ENCODE data around the gene SFXN2.
A peak's percentile ranks its signal among the peaks of the same experiment; 100 is the strongest.

The SFXN2 gene

GRCh38 chr10:102721954-102722353 lies 7.5 kb downstream of the SFXN2 start:
- H3K27me3 ChIP-seq (ENCODE audit: control insufficient read depth in 1 of 2, insufficient read depth in 2 of 2, low read length in 2 of 2), result no peaks in the 10 kb centered on the region
- no peak overlapping the region for H3K27ac ChIP-seq (ENCODE audit: low read length)
- no peaks in the 10 kb centered on the region for H3K9me3 ChIP-seq (ENCODE audit: control insufficient read depth in 2 of 2, low read length in 2 of 2)
- H3K9ac ChIP-seq (ENCODE audit: low read length in 2 of 2), result no peak overlapping the region
- peaks cover 5% of the 10 kb centered on the region for H3K4me1 ChIP-seq (ENCODE audit: control insufficient read depth, insufficient read depth, low read length)
- H3K4me3 ChIP-seq (ENCODE audit: low read length in 2 of 2), result no peak overlapping the region
- no peaks in the 10 kb centered on the region for H3K36me3 ChIP-seq (ENCODE audit: control insufficient read depth in 2 of 2, insufficient read depth in 2 of 2, low read length in 2 of 2)

GRCh38 chr10:102723989-102724388 lies 9.6 kb downstream of the SFXN2 start:
- no peak overlapping the region for H3K9ac ChIP-seq (ENCODE audit: low read length in 2 of 2)
- no peaks in the 10 kb centered on the region for H3K27me3 ChIP-seq (ENCODE audit: control insufficient read depth in 1 of 2, insufficient read depth in 2 of 2, low read length in 2 of 2)
- peaks cover 0 to 4% of the 10 kb centered on the region in 2 donors for H3K36me3 ChIP-seq (ENCODE audit: control insufficient read depth in 2 of 2, insufficient read depth in 2 of 2, low read length in 2 of 2)
- no peaks in the 10 kb centered on the region for H3K4me1 ChIP-seq (ENCODE audit: control insufficient read depth, insufficient read depth, low read length)
- no peaks in the 10 kb centered on the region for H3K9me3 ChIP-seq (ENCODE audit: control insufficient read depth in 2 of 2, low read length in 2 of 2)
- H3K4me3 ChIP-seq (ENCODE audit: low read length in 2 of 2), result no peak overlapping the region
- no peak overlapping the region for H3K27ac ChIP-seq (ENCODE audit: low read length)

- H3K36me3 ChIP-seq (ENCODE audit: control insufficient read depth in 2 of 2, insufficient read depth in 2 of 2, low read length in 2 of 2), result peaks cover 0 to 4% of the 10 kb centered on the region in 2 donors
- H3K27me3 ChIP-seq (ENCODE audit: control insufficient read depth in 1 of 2, insufficient read depth in 2 of 2, low read length in 2 of 2), result no peaks in the 10 kb centered on the region
- H3K27ac ChIP-seq (ENCODE audit: low read length), result no peak overlapping the region
Measured at GRCh38 chr10:102726274-102726673, 11.8 kb downstream of the SFXN2 start.

GRCh38 chr10:102727037-102727818 lies 12.8 kb downstream of the SFXN2 start:
- Histone ChIP-seq H3K9ac (ENCODE audit: low read length in 2 of 2) (no peak overlapping the region), H3K9me3 (ENCODE audit: control insufficient read depth in 2 of 2, low read length in 2 of 2) (no peaks in the 10 kb centered on the region), H3K27me3 (ENCODE audit: control insufficient read depth in 1 of 2, insufficient read depth in 2 of 2, low read length in 2 of 2) (no peaks in the 10 kb centered on the region), H3K36me3 (ENCODE audit: control insufficient read depth in 2 of 2, insufficient read depth in 2 of 2, low read length in 2 of 2) (peaks cover 0 to 8% of the 10 kb centered on the region in 2 donors), H3K4me3 (ENCODE audit: low read length in 2 of 2) (no peak overlapping the region), H3K4me1 (ENCODE audit: control insufficient read depth, insufficient read depth, low read length) (peaks cover 6% of the 10 kb centered on the region), H3K27ac (ENCODE audit: low read length) (no peak overlapping the region)

More at GRCh38 chr10:102726274-102726673, 11.8 kb downstream of the SFXN2 start:
- H3K9me3 ChIP-seq (ENCODE audit: control insufficient read depth in 2 of 2, low read length in 2 of 2), result no peaks in the 10 kb centered on the region
- no peak overlapping the region for H3K4me3 ChIP-seq (ENCODE audit: low read length in 2 of 2)
- H3K4me1 ChIP-seq (ENCODE audit: control insufficient read depth, insufficient read depth, low read length), result peaks cover 6% of the 10 kb centered on the region
- H3K9ac ChIP-seq (ENCODE audit: low read length in 2 of 2), result no peak overlapping the region

- no peaks in the 10 kb centered on the region for H3K27me3 ChIP-seq (ENCODE audit: control insufficient read depth in 1 of 2, insufficient read depth in 2 of 2, low read length in 2 of 2)
- H3K27ac ChIP-seq (ENCODE audit: low read length), result no peak overlapping the region
- H3K9ac ChIP-seq (ENCODE audit: low read length in 2 of 2), result no peak overlapping the region
- H3K9me3 ChIP-seq (ENCODE audit: control insufficient read depth in 2 of 2, low read length in 2 of 2), result no peaks in the 10 kb centered on the region
- H3K36me3 ChIP-seq (ENCODE audit: control insufficient read depth in 2 of 2, insufficient read depth in 2 of 2, low read length in 2 of 2), result peaks cover 3 to 13% of the 10 kb centered on the region in 2 donors
- no peak overlapping the region for H3K4me3 ChIP-seq (ENCODE audit: low read length in 2 of 2)
- peaks cover 6% of the 10 kb centered on the region for H3K4me1 ChIP-seq (ENCODE audit: control insufficient read depth, insufficient read depth, low read length)
Measured at GRCh38 chr10:102729029-102730026, 14.9 kb downstream of the SFXN2 start.

- Histone ChIP-seq H3K9me3 (ENCODE audit: control insufficient read depth in 2 of 2, low read length in 2 of 2) (no peaks in the 10 kb centered on the region), H3K27ac (ENCODE audit: low read length) (no peak overlapping the region), H3K27me3 (ENCODE audit: control insufficient read depth in 1 of 2, insufficient read depth in 2 of 2, low read length in 2 of 2) (no peaks in the 10 kb centered on the region), H3K36me3 (ENCODE audit: control insufficient read depth in 2 of 2, insufficient read depth in 2 of 2, low read length in 2 of 2) (peaks cover 3 to 15% of the 10 kb centered on the region in 2 donors), H3K4me3 (ENCODE audit: low read length in 2 of 2) (no peak overlapping the region), H3K4me1 (ENCODE audit: control insufficient read depth, insufficient read depth, low read length) (peaks cover 8% of the 10 kb centered on the region), H3K9ac (ENCODE audit: low read length in 2 of 2) (no peak overlapping the region)
Measured at GRCh38 chr10:102731222-102731800, 16.9 kb downstream of the SFXN2 start.

- Histone ChIP-seq H3K27ac (ENCODE audit: low read length) (no peak overlapping the region), H3K4me3 (ENCODE audit: low read length in 2 of 2) (no peak overlapping the region), H3K9me3 (ENCODE audit: control insufficient read depth in 2 of 2, low read length in 2 of 2) (no peaks in the 10 kb centered on the region), H3K27me3 (ENCODE audit: control insufficient read depth in 1 of 2, insufficient read depth in 2 of 2, low read length in 2 of 2) (no peaks in the 10 kb centered on the region), H3K36me3 (ENCODE audit: control insufficient read depth in 2 of 2, insufficient read depth in 2 of 2, low read length in 2 of 2) (peaks cover 3 to 15% of the 10 kb centered on the region in 2 donors), H3K9ac (ENCODE audit: low read length in 2 of 2) (no peak overlapping the region), H3K4me1 (ENCODE audit: control insufficient read depth, insufficient read depth, low read length) (peaks cover 8% of the 10 kb centered on the region)
Measured at GRCh38 chr10:102732661-102733060, 18.2 kb downstream of the SFXN2 start.

GRCh38 chr10:102735065-102735562 lies 20.7 kb downstream of the SFXN2 start:
- H3K27ac ChIP-seq (ENCODE audit: low read length), result no peak overlapping the region
- no peaks in the 10 kb centered on the region for H3K27me3 ChIP-seq (ENCODE audit: control insufficient read depth in 1 of 2, insufficient read depth in 2 of 2, low read length in 2 of 2)
- H3K9me3 ChIP-seq (ENCODE audit: control insufficient read depth in 2 of 2, low read length in 2 of 2), result no peaks in the 10 kb centered on the region
- peaks cover 3 to 12% of the 10 kb centered on the region in 2 donors for H3K36me3 ChIP-seq (ENCODE audit: control insufficient read depth in 2 of 2, insufficient read depth in 2 of 2, low read length in 2 of 2)
- peaks cover 2% of the 10 kb centered on the region for H3K4me1 ChIP-seq (ENCODE audit: control insufficient read depth, insufficient read depth, low read length)
- no peak overlapping the region for H3K4me3 ChIP-seq (ENCODE audit: low read length in 2 of 2)
- H3K9ac ChIP-seq (ENCODE audit: low read length in 2 of 2), result no peak overlapping the region

- Histone ChIP-seq H3K27ac (ENCODE audit: low read length) (no peak overlapping the region), H3K9ac (ENCODE audit: low read length in 2 of 2) (peak overlapping the region in 1 of 2 donors; percentile 13), H3K27me3 (ENCODE audit: control insufficient read depth in 1 of 2, insufficient read depth in 2 of 2, low read length in 2 of 2) (no peaks in the 10 kb centered on the region), H3K36me3 (ENCODE audit: control insufficient read depth in 2 of 2, insufficient read depth in 2 of 2, low read length in 2 of 2) (peaks cover 0 to 3% of the 10 kb centered on the region in 2 donors), H3K4me3 (ENCODE audit: low read length in 2 of 2) (no peak overlapping the region), H3K4me1 (ENCODE audit: control insufficient read depth, insufficient read depth, low read length) (peaks cover 7% of the 10 kb centered on the region), H3K9me3 (ENCODE audit: control insufficient read depth in 2 of 2, low read length in 2 of 2) (no peaks in the 10 kb centered on the region)
Measured at GRCh38 chr10:102738692-102739121, 24.3 kb downstream of the SFXN2 start.

- Histone ChIP-seq H3K27ac (ENCODE audit: low read length) (no peak overlapping the region), H3K36me3 (ENCODE audit: control insufficient read depth in 2 of 2, insufficient read depth in 2 of 2, low read length in 2 of 2) (no peaks in the 10 kb centered on the region), H3K4me3 (ENCODE audit: low read length in 2 of 2) (no peak overlapping the region), H3K4me1 (ENCODE audit: control insufficient read depth, insufficient read depth, low read length) (peaks cover 10% of the 10 kb centered on the region), H3K9me3 (ENCODE audit: control insufficient read depth in 2 of 2, low read length in 2 of 2) (no peaks in the 10 kb centered on the region), H3K9ac (ENCODE audit: low read length in 2 of 2) (no peak overlapping the region), H3K27me3 (ENCODE audit: control insufficient read depth in 1 of 2, insufficient read depth in 2 of 2, low read length in 2 of 2) (no peaks in the 10 kb centered on the region)
Measured at GRCh38 chr10:102740229-102740628, 25.8 kb downstream of the SFXN2 start.

Measured in stomach smooth muscle (tissue), 2 donors.